ENCODE measurements around the gene NUP133. TPM values are rescaled to one million over a fixed set of nuclear protein-coding genes. Genes with fewer than 3 reads are reported as not detected.
"Not testable (repeated sequence)": the region's sequence is repeated elsewhere in the genome, so short reads cannot be mapped to it uniquely, and the experiment has no call there.

The NUP133 gene
- total RNA-seq, 6 donors from 2014 or later: 6.2 to 71.2 (median 28.3) TPM

DNA sequence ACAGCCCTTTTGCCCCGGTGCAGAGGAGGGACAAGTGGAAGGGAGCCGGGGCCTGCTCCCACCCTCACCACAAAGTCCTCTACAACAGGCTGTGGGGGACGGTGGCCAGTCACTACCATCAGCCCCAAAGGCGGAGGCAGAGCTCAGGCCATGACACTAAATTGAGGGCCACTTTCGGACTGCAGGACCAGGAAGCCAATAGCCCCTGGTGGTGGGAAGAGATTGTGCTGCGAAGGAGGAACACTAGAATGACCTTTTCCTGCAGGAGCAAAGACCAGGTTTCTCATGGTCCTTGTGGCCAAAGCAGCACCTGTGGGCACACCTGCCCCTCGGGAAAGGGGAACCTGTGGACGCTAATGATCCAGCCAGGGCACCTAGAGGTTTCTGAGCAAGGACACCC, 104.6 kb downstream of the NUP133 start:
- WGBS, 2 donors: 74 to 87% methylated on average over 7 to 8 of the region's 8 CpGs
- Histone ChIP-seq H3K27me3 (peaks cover 0 to 14% (median 5%) of the 10 kb centered on the region in 4 donors), H3K9me3 (no peaks in the 10 kb centered on the region), H3K36me3 (no peaks in the 10 kb centered on the region), H3K27ac (no peak overlapping the region), H3K4me3 (no peak overlapping the region), H3K4me1 (peaks cover 8 to 13% (median 10%) of the 10 kb centered on the region in 4 donors)
- TF ChIP-seq POLR2A (IDR thresholded peaks at IDR 0.05) (no peak), CTCF (IDR thresholded peaks at IDR 0.05) (no peak), POLR2AphosphoS5 (IDR thresholded peaks at IDR 0.05) (no peak), EP300 (IDR thresholded peaks at IDR 0.05) (no peak)
- ATAC-seq (ENCODE audit: low FRiP score in 2 of 2) (no peak), DNase-seq (no peak)

GRCh38 chr1:229402993-229403392, 105.1 kb downstream of the NUP133 start:
- Histone ChIP-seq H3K36me3 (no peaks in the 10 kb centered on the region), H3K4me1 (peaks cover 8 to 13% (median 10%) of the 10 kb centered on the region in 4 donors), H3K4me3 (no peak overlapping the region), H3K27me3 (peaks cover 0 to 13% (median 5%) of the 10 kb centered on the region in 4 donors), H3K9me3 (no peaks in the 10 kb centered on the region), H3K27ac (no peak overlapping the region)
- 68 to 70% methylated on average over 6 of the region's 6 CpGs for WGBS, 2 donors
- TF ChIP-seq CTCF (IDR thresholded peaks at IDR 0.05): no peak
- TF ChIP-seq EP300 (IDR thresholded peaks at IDR 0.05): no peak
- no peak for TF ChIP-seq POLR2A (IDR thresholded peaks at IDR 0.05)
- no peak for TF ChIP-seq POLR2AphosphoS5 (IDR thresholded peaks at IDR 0.05)
- ATAC-seq (ENCODE audit: low FRiP score in 2 of 2): no peak
- no peak for DNase-seq

- not testable (repeated sequence) for H3K4me3 ChIP-seq; H3K4me1 ChIP-seq; ATAC-seq (ENCODE audit: low FRiP score in 2 of 2); H3K27me3 ChIP-seq; H3K27ac ChIP-seq; H3K36me3 ChIP-seq; H3K9me3 ChIP-seq; DNase-seq
- WGBS, 2 donors: 71 to 84% methylated on average over 4 of the region's 4 CpGs
These were observed 105.8 kb downstream of the NUP133 start for GRCh38 chr1:229402329-229402728.

GRCh38 chr1:229397762-229398161, 110.4 kb downstream of the NUP133 start:
- Histone ChIP-seq H3K27me3 (no peaks in the 10 kb centered on the region), H3K36me3 (no peaks in the 10 kb centered on the region), H3K9me3 (no peaks in the 10 kb centered on the region), H3K4me3 (no peak overlapping the region), H3K4me1 (no peaks in the 10 kb centered on the region), H3K27ac (no peak overlapping the region)
- no peak for TF ChIP-seq POLR2A (IDR thresholded peaks at IDR 0.05)
- no peak for ATAC-seq (ENCODE audit: low FRiP score in 2 of 2)
- 39 to 45% methylated on average over 5 of the region's 5 CpGs for WGBS, 2 donors
- no peak for DNase-seq

DNA sequence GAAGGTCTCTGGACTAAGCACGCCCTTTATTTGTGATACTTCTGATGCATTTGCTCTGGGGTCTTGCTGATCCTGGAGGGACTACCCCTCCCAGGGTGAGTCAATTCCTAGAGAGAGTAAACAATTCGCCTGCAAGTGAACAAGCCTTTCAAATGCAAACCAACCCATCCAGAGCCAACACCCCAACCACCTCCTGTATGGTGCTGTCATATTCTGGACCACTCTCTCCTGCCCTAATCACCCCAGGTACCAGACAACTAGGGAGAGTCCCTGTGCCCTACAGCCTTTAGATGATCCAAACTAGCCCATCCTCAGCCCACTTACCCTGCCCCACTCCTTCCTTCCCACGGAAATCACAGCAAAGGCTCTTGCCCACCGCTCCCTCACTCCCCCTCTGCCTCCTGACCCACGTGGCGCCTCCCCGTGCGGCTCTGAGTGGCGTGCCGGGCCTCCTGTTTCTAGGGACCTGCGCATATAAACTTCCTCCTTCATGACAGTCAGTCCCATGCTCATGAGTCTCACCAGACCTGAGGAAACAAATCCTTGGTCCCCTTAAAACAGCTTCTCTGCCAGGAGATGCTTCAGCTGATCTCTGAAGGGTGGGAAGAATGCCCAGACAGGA, 111.4 kb downstream of the NUP133 start:
- peak in 1 of 2 donors; percentile 54 for DNase-seq
- H3K27ac ChIP-seq: no peak overlapping the region
- TF ChIP-seq EP300 (IDR thresholded peaks at IDR 0.05) (no peak), POLR2A (IDR thresholded peaks at IDR 0.05) (no peak), POLR2AphosphoS5 (IDR thresholded peaks at IDR 0.05) (no peak), CTCF (IDR thresholded peaks at IDR 0.05) (no peak)
- ATAC-seq (ENCODE audit: low FRiP score in 2 of 2): peak in 1 of 2 donors; percentile 55
- H3K27me3 ChIP-seq: no peaks in the 10 kb centered on the region
- H3K36me3 ChIP-seq: no peaks in the 10 kb centered on the region
- no peaks in the 10 kb centered on the region for H3K4me1 ChIP-seq
- no peaks in the 10 kb centered on the region for H3K9me3 ChIP-seq
- H3K4me3 ChIP-seq: no peak overlapping the region
- WGBS, 2 donors: 30 to 37% methylated on average over 11 of the region's 11 CpGs

DNA sequence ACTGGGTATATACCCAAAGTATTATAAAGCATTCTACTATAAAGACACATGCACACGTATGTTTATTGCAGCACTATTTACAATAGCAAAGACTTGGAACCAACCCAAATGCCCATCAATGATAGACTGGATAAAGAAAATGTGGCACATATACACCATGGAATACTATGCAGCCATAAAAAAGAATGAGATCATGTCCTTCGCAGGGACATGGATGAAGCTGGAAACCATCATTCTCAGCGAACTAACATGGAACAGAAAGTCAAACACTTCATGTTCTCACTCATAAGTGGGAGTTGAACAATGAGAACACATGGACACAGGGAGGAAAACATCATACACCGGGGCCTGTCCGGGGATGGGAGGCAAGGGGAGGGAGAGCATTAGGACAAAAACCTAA, 113.6 kb downstream of the NUP133 start:
- H3K27me3 ChIP-seq; DNase-seq; H3K36me3 ChIP-seq; H3K4me3 ChIP-seq; H3K27ac ChIP-seq; H3K4me1 ChIP-seq; H3K9me3 ChIP-seq; ATAC-seq (ENCODE audit: low FRiP score in 2 of 2): not testable (repeated sequence)
- 76 to 85% methylated on average over 5 of the region's 5 CpGs for WGBS, 2 donors
